Liver (tissue), 9 donors: ENCODE results near the gene FCHO2. TPM values are rescaled to one million over a fixed set of nuclear protein-coding genes. Genes with fewer than 3 reads are reported as not detected.

ENCODE experiments used
- DNase-seq: peaks from one replicate; pipeline ENCODE4 v3.0.0-alpha.2; 2017; ENCODE audit warnings: low spot score
- H3K27ac ChIP-seq, 2 donors: one replicate each; pipeline ENCODE4 v1.7.0; 2013; ENCODE audit warnings: inconsistent platforms in 2 of 2, low read length in 2 of 2, control low read depth in 1 of 2, low read depth in 1 of 2, mild to moderate bottlenecking in 1 of 2
- H3K27me3 ChIP-seq, 4 donors: one replicate each; pipeline versions ENCODE4 v1.6.1 to v1.7.0; 2013; ENCODE audit warnings: low read length in 3 of 4, inconsistent platforms in 1 of 4, mild to moderate bottlenecking in 1 of 4, moderate library complexity in 1 of 4; ENCODE audit not compliant: control insufficient read depth in 4 of 4, insufficient read depth in 4 of 4
- H3K36me3 ChIP-seq, 4 donors: one replicate each; pipeline versions ENCODE4 v1.6.1 to v1.7.0; 2013; ENCODE audit warnings: low read length in 3 of 4, mild to moderate bottlenecking in 3 of 4, low read depth in 1 of 4, moderate library complexity in 1 of 4; ENCODE audit not compliant: control insufficient read depth in 4 of 4, insufficient read depth in 3 of 4
- H3K4me1 ChIP-seq, 4 donors: one replicate each; pipeline versions ENCODE4 v1.6.1 to v1.7.0; 2013; ENCODE audit warnings: low read length in 3 of 4, mild to moderate bottlenecking in 3 of 4, moderate library complexity in 1 of 4; ENCODE audit not compliant: control insufficient read depth in 4 of 4, insufficient read depth in 4 of 4
- H3K4me3 ChIP-seq, 3 donors: one replicate each; pipeline versions ENCODE4 v1.6.1 to v1.7.0; 2013; ENCODE audit warnings: low read length in 3 of 3, control low read depth in 1 of 3, low read depth in 1 of 3, mild to moderate bottlenecking in 1 of 3
- H3K9ac ChIP-seq, 2 donors: one replicate each; pipeline ENCODE4 v1.7.0; 2013; ENCODE audit warnings: low read length in 2 of 2, mild to moderate bottlenecking in 2 of 2, moderate library complexity in 2 of 2, control low read depth in 1 of 2, low read depth in 1 of 2
- H3K9me3 ChIP-seq, 4 donors: one replicate each; pipeline versions ENCODE4 v1.6.1 to v1.7.0; 2013; ENCODE audit warnings: low read length in 3 of 4; ENCODE audit not compliant: control insufficient read depth in 4 of 4
- ATF3 ChIP-seq: IDR thresholded peaks from 2 replicates; pipeline ENCODE4 v1.6.1; 2016; ENCODE audit warnings: antibody characterized with exemption
- FOXA1 ChIP-seq: IDR thresholded peaks from 2 replicates; pipeline ENCODE4 v1.6.1; 2016; ENCODE audit warnings: antibody characterized with exemption
- FOXA2 ChIP-seq: IDR thresholded peaks from 2 replicates; pipeline ENCODE4 v1.6.1; 2016; ENCODE audit warnings: antibody characterized with exemption
- GABPA ChIP-seq, 2 donors: IDR thresholded peaks in 1 of 2; conservative IDR thresholded peaks in 1 of 2; 2 replicates each; pipeline ENCODE4 v1.6.1; 2016; ENCODE audit warnings: antibody characterized with exemption in 2 of 2, mild to moderate bottlenecking in 1 of 2, moderate library complexity in 1 of 2
- HNF4A ChIP-seq, 2 donors: conservative IDR thresholded peaks; 2 replicates each; pipeline ENCODE4 v1.6.1; 2016; ENCODE audit warnings: antibody characterized with exemption in 2 of 2, mild to moderate bottlenecking in 2 of 2
- HNF4G ChIP-seq: IDR thresholded peaks from 2 replicates; pipeline ENCODE4 v1.6.1; 2016; ENCODE audit warnings: antibody characterized with exemption
- JUND ChIP-seq, 2 donors: IDR thresholded peaks; 2 replicates each; pipeline ENCODE4 v1.6.1; 2016; ENCODE audit warnings: antibody characterized with exemption in 2 of 2
- NR2F2 ChIP-seq: IDR thresholded peaks from 2 replicates; pipeline ENCODE4 v1.6.1; 2016; ENCODE audit warnings: antibody characterized with exemption
- RAD21 ChIP-seq, 2 donors: IDR thresholded peaks; 2 replicates each; pipeline ENCODE4 v1.6.1; 2016; ENCODE audit warnings: antibody characterized with exemption in 2 of 2, mild to moderate bottlenecking in 2 of 2
- RXRA ChIP-seq, 2 donors: IDR thresholded peaks; 2 replicates each; pipeline ENCODE4 v1.6.1; 2017 to 2018; ENCODE audit warnings: antibody characterized with exemption in 2 of 2, mild to moderate bottlenecking in 1 of 2
- SP1 ChIP-seq: IDR thresholded peaks from 2 replicates; pipeline ENCODE4 v1.6.1; 2018; ENCODE audit warnings: antibody characterized with exemption, mild to moderate bottlenecking
- TAF1 ChIP-seq: conservative IDR thresholded peaks from 2 replicates; pipeline ENCODE4 v1.6.1; 2016; ENCODE audit warnings: antibody characterized with exemption, mild to moderate bottlenecking
- YY1 ChIP-seq: IDR thresholded peaks from 2 replicates; pipeline ENCODE4 v1.6.1; 2016; ENCODE audit warnings: antibody characterized with exemption, mild to moderate bottlenecking
- WGBS: extraction: QIAGEN DNeasy Blood & Tissue Kit; methylation state at CpG from one replicate; pipeline ENCODE4 v1.1.7; 2013; 5-methylcytosine and 5-hydroxymethylcytosine counted together
- polyA plus RNA-seq, 2 donors: library from polyadenylated mRNA; stranded (reverse) in 1 of 2; unstranded in 1 of 2; fragments of 200-250 nt in 1 of 2; fragments of >200 nt in 1 of 2; fragmentation: Nextera tagmentation in 1 of 2; extraction: Ambion mirVana in 1 of 2; gene quantifications; one replicate each; pipeline versions ENCODE4 v1.2.1 to v1.2.3, GENCODE V29; 2013 to 2015
- total RNA-seq, 2 donors: library from RNA; depleted of rRNA; stranded (reverse); fragments of >200 nt; gene quantifications; one replicate each; pipeline ENCODE4 v1.2.3, GENCODE V29; 2014
- TF ChIP-seq, protein P1 (sequence below): IDR thresholded peaks from 2 replicates; pipeline ENCODE4 v1.6.1; 2016; ENCODE audit warnings: antibody characterized with exemption, mild to moderate bottlenecking
- TF ChIP-seq, protein P2 (sequence below): fragments of 150-350 bp; IDR thresholded peaks from 2 replicates; pipeline ENCODE4 v1.5.1; 2017; ENCODE audit warnings: improper control_type of control experiment, low read depth, low read length; ENCODE audit not compliant: missing input control
- TF ChIP-seq, protein P3 (sequence below): IDR thresholded peaks from 2 replicates; pipeline ENCODE4 v1.6.1; 2016; ENCODE audit warnings: antibody characterized with exemption
- donor health status: healthy.
- donor health status: healthy.
- donor health status: healthy.
- donor health status: healthy.
- donor health status: healthy.

Gene FCHO2
- total and polyA plus RNA-seq, 4 donors, result 5.3 to 37.5 (median 9.3) TPM

- no peak overlapping the region for H3K4me3 ChIP-seq
- peaks cover 0 to 11% (median 5%) of the 10 kb centered on the region in 4 donors for H3K9me3 ChIP-seq
- no peak overlapping the region for H3K9ac ChIP-seq
- H3K27me3 ChIP-seq, result no peaks in the 10 kb centered on the region
- 98% methylated on average over 7 of the region's 7 CpGs for WGBS
- DNase-seq, result no peak
- TF ChIP-seq HNF4A (conservative IDR thresholded peaks at IDR 0.05) (no peak), FOXA2 (no peak), HNF4G (no peak), FOXA1 (no peak), ATF3 (no peak), RXRA (IDR thresholded peaks at IDR 0.05) (no peak)
- TF ChIP-seq, protein P1, sequence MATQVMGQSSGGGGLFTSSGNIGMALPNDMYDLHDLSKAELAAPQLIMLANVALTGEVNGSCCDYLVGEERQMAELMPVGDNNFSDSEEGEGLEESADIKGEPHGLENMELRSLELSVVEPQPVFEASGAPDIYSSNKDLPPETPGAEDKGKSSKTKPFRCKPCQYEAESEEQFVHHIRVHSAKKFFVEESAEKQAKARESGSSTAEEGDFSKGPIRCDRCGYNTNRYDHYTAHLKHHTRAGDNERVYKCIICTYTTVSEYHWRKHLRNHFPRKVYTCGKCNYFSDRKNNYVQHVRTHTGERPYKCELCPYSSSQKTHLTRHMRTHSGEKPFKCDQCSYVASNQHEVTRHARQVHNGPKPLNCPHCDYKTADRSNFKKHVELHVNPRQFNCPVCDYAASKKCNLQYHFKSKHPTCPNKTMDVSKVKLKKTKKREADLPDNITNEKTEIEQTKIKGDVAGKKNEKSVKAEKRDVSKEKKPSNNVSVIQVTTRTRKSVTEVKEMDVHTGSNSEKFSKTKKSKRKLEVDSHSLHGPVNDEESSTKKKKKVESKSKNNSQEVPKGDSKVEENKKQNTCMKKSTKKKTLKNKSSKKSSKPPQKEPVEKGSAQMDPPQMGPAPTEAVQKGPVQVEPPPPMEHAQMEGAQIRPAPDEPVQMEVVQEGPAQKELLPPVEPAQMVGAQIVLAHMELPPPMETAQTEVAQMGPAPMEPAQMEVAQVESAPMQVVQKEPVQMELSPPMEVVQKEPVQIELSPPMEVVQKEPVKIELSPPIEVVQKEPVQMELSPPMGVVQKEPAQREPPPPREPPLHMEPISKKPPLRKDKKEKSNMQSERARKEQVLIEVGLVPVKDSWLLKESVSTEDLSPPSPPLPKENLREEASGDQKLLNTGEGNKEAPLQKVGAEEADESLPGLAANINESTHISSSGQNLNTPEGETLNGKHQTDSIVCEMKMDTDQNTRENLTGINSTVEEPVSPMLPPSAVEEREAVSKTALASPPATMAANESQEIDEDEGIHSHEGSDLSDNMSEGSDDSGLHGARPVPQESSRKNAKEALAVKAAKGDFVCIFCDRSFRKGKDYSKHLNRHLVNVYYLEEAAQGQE, result no peak
- TF ChIP-seq, protein P2, sequence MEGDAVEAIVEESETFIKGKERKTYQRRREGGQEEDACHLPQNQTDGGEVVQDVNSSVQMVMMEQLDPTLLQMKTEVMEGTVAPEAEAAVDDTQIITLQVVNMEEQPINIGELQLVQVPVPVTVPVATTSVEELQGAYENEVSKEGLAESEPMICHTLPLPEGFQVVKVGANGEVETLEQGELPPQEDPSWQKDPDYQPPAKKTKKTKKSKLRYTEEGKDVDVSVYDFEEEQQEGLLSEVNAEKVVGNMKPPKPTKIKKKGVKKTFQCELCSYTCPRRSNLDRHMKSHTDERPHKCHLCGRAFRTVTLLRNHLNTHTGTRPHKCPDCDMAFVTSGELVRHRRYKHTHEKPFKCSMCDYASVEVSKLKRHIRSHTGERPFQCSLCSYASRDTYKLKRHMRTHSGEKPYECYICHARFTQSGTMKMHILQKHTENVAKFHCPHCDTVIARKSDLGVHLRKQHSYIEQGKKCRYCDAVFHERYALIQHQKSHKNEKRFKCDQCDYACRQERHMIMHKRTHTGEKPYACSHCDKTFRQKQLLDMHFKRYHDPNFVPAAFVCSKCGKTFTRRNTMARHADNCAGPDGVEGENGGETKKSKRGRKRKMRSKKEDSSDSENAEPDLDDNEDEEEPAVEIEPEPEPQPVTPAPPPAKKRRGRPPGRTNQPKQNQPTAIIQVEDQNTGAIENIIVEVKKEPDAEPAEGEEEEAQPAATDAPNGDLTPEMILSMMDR, result no peak
- H3K4me1 ChIP-seq, result no peaks in the 10 kb centered on the region
- no peak overlapping the region for H3K27ac ChIP-seq
- H3K36me3 ChIP-seq, result peaks cover 0 to 5% (median 0%) of the 10 kb centered on the region in 4 donors
These were observed 138.1 kb downstream of the FCHO2 start for GRCh38 chr5:73093943-73094342.

- 91% methylated on average over 1 of the region's 1 CpG for WGBS
These were observed 138.6 kb downstream of the FCHO2 start for GRCh38 chr5:73094415-73094814.

GRCh38 chr5:73095564-73096238, 139.9 kb downstream of the FCHO2 start:
- H3K4me3 ChIP-seq, result no peak overlapping the region
- H3K27me3 ChIP-seq, result no peaks in the 10 kb centered on the region
- H3K36me3 ChIP-seq, result peaks cover 0 to 4% (median 0%) of the 10 kb centered on the region in 4 donors
- H3K9me3 ChIP-seq, result peaks cover 0 to 11% (median 5%) of the 10 kb centered on the region in 4 donors
- TF ChIP-seq SP1 (no peak), HNF4A (conservative IDR thresholded peaks at IDR 0.05) (no peak), RXRA (IDR thresholded peaks at IDR 0.05) (no peak), YY1 (no peak), FOXA1 (no peak), ATF3 (no peak), TAF1 (no peak), NR2F2 (no peak), RAD21 (IDR thresholded peaks at IDR 0.05) (no peak), HNF4G (no peak), JUND (IDR thresholded peaks at IDR 0.05) (no peak), GABPA (IDR thresholded peaks at IDR 0.05 in 1 of 2, conservative IDR thresholded peaks at IDR 0.05 in 1 of 2) (no peak)
- TF ChIP-seq, protein P3, sequence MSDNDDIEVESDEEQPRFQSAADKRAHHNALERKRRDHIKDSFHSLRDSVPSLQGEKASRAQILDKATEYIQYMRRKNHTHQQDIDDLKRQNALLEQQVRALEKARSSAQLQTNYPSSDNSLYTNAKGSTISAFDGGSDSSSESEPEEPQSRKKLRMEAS, result no peak
- TF ChIP-seq, protein P2, result no peak
- no peak overlapping the region for H3K9ac ChIP-seq
- WGBS, result 93% methylated on average over 6 of the region's 6 CpGs
- DNase-seq, result no peak
- no peaks in the 10 kb centered on the region for H3K4me1 ChIP-seq
- no peak overlapping the region for H3K27ac ChIP-seq

More at GRCh38 chr5:73094415-73094814, 138.6 kb downstream of the FCHO2 start:
- TF ChIP-seq HNF4G (no peak), RAD21 (IDR thresholded peaks at IDR 0.05) (no peak)
- no peak overlapping the region for H3K27ac ChIP-seq
- no peak overlapping the region for H3K4me3 ChIP-seq
- H3K4me1 ChIP-seq, result no peaks in the 10 kb centered on the region
- DNase-seq, result no peak
- H3K9ac ChIP-seq, result no peak overlapping the region
- H3K9me3 ChIP-seq, result peaks cover 0 to 11% (median 5%) of the 10 kb centered on the region in 4 donors
- no peaks in the 10 kb centered on the region for H3K27me3 ChIP-seq
- peaks cover 0 to 5% (median 0%) of the 10 kb centered on the region in 4 donors for H3K36me3 ChIP-seq
